ENCODE results near the gene ICAM2.
"Not testable (repeated sequence)": the region's sequence is repeated elsewhere in the genome, so short reads cannot be mapped to it uniquely, and the experiment has no call there.

ICAM2 gene

DNA sequence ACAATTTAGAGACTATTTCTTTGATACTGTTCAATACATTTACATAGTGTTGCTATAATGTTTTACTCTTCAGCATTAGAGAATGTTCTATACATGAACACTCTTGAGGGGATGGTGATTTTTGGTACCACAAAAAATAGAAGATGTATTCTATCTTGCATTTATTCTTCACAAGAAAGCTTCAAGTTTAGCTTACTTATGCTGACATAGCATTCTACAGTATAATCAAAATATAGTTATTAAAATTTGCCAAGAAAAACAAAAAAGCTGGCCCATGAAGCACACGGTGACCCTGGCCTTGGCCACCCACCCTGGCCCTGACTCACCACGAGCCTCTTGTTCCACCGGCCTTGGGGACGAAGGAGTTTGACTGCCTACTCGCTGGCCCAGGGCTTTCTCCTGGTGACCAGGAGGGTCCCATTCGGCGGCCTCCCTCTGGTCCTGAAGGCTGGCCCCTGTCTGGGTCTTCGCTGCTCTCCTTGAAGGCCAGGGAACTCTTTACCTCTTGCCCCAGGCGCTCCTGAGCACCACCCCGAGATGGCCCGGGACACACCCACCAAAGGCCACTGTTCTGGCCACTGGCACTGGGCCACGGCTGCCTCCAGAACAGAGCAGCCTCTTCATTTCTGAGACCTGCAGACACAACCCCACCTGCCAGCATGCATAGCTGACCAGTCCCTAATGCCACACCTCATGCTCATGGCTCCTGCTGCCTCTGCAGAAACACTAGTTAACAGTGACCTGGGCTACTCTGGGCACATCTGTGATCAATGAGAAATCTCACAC is 22.5 kb upstream of the ICAM2 start:
- no peak for DNase-seq

DNA sequence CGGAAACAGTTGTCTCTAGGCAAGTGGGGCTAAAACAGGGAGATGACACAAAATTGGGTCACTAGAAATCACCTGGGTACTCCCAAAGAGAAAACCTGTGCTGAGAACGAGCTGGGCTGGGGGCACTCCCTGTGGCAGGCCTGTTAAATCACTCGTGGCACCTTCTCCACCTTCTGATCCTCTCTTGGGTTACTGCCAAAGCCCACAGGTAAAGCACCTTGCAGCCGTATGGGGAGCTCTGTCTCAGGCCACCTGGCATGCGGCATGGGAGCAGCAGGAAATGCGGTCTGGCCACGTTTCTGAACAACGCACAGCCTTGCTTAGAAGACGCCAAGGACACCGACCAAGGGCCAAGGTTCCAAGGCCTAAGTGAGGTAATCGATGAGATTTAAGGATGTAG is 21.5 kb upstream of the ICAM2 start:
- no peak for DNase-seq

DNA sequence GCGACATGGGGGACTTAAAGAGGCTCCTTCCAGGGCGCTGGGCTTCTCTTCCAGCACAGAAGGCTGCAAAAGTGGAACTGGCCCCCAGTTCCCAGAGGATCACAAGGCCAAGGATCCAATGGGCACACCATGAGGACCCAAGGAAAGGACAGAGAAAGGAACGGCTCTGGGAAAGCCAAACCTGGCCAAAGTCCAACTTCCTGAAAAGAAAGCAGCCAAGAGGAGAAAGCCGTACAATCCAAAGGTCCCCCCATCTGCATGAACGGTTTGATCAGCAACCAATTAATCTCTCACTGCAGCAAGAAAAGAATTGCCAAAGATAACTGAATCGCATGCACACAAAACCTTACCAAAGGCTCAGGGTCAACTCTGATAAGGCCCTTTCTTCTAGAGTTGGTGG is 19.8 kb upstream of the ICAM2 start:
- no peak for DNase-seq

DNA sequence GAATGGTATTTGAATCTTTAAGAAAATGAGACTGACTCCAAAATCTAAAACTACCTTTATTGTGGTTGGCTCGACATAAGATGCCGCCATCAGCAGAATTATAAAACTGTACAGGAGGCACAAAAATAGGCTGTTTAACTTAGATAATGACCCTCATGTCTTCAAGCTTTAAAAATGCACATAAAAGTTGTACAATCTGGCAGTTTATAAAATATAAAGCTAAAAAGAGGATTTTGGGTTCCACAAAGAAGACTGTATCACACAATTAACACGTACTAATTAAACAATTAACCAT is 18.6 kb upstream of the ICAM2 start:
- DNase-seq: no peak

DNA sequence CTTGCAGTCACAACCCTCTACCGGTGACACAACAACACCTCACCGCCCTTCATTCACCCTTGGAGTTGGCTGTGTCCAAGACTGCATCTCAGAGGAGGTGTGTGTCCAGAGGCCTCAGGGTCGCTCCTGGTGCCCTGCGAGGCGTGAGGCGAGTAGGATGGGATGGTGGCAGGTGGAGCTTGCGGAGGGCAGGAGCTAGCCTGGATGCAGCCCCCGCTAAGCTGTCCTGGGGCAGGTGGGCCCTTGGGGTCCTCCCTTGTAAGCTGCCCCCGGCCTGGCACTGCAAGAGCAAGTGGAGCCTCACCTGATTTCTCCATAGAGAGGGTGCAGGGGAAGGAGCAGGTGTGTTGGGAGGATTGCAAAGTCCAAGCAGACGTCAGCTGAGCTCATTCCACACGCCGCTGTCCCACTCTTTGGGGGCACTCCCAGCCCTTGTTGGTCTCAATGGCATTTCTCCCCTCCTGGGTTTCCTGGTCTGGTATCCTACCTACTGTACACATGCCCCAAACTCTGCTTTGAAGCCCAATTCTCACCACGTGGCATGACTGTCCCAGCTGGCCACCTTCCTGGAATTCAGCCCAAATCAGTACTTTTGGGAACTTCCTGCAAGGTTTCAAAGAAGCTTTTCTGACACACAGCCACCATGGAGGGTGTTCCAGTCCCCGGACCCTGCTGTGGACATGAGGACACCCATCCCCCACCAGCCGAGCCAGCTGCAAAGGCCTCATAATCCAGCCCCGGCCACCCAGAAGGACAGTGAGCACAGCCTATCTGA is 18.1 kb upstream of the ICAM2 start:
- no peak for DNase-seq

DNA sequence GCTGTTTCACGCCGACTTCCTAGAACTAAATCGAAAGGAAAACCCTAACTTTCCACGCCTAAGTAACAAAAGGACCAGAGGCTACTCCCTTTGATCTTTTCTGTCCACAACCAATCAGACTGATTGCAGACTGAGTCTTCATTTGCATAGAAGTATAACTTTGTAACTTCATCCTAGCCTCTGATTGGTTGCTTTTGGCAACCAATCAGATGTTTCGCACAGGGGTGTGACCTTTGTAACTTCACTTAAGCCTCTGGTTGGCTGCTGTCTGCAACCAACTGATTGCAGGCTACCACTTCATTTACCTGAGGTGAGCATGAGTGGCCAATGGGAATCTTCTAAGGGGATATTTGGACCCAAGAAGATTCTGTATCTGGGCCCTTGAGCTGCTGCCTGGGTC is 17.4 kb upstream of the ICAM2 start:
- no peak for DNase-seq

DNA sequence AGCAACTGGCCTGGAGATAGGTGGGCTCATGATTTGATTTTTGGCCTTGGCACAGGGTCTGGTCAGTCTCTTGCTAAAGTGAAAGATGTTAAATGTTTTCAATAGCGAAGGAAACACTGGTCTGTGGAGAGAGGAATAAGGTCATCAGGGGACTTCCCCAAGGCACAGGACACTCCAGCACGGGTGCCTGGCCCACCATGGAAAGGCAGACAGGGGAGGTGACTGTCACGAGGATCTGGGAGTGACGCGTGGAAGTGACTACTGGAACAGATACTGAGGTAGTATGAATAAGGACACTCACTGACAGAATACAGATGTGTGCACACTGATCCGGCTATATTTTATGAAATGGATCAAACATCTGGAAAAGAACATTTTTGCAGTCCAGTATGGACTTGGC is 16.7 kb upstream of the ICAM2 start:
- DNase-seq: no peak

DNA sequence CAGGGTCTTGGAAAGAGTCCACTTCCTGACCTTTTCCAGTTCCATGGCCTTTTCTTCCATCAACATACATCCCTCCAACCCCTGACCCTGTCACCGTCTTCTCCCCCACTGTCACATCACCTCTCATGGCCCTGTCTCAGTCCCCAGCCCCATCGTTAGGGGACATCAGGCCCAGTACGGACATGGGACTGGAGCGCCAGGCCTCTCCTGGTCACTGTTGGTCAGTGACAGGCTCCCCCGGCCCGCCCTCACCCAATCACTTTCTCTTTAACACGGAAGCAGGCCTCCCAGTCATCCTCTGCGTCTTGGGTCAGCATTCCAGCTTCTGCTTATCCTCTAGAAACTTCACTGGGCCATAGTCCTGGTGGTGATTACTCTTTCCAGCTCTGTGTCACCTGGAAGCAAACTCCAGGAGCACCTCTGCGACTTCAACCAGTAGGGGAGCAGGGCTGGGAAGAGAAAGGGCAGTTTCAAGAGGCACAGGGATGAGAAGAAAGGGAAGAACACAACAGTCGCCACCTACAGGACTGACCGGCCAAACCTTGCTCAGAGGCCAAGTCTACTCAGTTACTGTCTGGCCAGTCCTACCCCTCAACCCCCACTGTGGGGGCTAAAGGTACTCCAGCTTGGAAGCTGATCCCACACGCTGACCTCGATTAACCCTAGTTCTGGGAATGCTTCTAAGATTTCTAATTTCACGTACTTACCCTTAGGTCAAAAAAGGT is 15.9 kb upstream of the ICAM2 start:
- no peak for DNase-seq

DNA sequence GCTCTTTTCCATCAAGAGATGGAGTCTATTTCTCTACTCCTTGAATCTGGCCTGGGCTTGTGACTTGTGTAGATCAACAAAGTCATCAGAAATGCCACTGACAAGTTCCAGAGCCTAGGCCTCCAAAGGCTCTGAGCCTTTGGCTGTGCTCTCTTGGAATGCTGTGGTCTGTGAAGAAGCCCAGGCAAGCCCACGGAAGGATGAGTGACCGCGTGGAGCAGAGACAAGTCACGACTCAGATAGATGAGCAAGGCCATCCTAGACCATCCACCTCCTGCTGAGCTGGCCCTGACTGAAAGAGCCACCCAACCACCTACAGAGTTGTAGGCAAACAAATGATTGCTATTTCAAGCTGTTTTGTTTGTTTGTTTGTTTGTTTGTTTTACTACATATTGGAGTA is 11.6 kb upstream of the ICAM2 start:
- no peak for DNase-seq

DNA sequence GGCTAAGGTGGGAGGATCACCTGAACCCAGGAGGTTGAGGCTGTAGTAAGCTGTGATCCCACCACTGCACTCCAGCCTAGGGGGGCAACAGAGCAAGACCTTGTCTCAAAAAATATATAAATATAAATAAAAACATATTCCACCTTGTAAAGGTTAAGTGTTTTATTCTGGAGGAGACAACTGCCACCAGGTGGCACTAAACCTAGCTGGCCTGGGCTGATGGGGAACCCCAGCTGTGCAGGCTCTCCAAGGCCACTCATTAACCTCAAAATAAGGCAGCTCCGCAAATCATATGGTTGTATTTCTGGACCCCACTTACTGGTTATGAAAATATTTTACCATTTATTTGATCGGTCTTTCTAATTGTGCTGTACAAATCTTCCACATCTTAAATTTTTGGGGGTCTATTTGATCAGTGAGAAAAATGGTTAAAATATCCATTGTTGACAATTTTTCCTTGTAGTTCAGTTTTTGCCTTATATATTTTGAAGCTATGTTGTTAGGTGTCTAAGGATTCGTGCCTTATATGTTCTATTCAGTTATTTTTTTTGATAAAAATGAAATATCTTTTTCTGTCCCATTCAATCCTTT is 8.5 kb upstream of the ICAM2 start:
- peak; percentile 14 for DNase-seq

DNA sequence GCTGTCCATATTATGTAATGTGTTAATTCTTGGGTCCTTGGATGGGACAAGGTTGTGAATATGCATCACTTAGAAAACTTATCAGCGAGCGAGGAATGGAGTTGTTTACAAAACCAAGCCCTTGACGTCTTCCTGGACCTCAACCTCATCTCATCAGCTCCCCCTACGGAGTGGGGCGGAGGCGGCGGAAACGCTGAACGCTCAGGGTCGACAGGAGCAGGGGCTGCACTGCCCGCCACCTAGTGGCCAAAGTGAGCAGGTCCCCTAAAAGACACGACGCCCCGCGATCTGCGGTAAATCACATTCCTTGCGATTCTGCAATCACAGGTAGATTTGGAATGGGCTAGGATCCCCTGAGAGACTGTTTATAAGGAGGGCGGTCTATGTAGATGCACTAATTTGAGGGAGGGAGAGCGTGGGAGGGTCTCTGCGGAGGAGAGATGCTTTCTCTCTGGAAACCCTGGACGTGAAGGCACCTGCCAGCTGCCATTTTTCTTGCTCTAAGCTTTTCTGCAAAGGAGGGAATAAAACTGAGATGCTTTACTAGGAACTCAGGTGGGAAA is 5.4 kb upstream of the ICAM2 start:
- peak; percentile 80 for DNase-seq

DNA sequence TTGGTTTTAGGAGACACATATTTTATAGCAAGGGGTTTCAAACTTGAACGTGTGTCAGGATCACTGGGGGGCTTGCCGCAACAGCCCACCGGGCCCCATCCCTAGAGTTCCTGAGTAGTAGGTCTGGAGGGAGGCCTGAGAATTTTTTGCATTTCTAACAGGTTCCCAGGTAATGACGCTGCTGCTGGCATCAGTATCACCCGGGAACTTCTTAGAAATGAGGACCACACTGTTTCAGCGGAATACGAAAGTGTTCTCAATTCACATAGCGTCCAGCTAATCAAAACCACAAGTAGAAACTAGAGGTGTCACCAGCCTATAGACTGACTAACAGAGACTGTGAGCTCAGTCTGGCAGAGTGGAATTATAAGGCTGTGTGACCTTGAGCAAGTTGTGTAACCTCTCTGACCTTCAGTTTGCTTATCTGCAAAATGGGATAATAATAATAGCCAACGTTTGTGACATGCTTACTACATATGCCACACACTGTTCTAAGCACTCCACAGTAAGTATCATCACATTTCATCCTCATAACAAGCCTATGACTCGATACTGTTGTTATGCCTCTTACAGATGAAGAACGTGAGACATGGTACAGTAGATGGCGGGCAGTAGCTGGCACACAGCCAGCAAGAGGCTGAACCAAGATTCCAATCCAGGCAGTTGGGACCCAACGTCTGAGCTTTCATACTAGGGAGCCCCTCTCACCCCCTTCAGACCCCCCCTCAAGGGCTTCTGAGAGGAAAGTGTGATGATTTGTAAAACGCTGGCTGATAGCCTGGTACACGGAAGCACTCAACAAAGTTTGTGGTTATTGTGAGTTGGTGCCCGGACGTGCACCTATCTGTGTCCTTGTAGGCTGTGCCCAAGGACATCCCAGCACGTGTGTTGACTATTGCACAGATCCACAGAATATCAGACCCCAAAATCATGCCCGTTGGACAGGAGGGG is 4.6 kb upstream of the ICAM2 start:
- no peak for DNase-seq

DNA sequence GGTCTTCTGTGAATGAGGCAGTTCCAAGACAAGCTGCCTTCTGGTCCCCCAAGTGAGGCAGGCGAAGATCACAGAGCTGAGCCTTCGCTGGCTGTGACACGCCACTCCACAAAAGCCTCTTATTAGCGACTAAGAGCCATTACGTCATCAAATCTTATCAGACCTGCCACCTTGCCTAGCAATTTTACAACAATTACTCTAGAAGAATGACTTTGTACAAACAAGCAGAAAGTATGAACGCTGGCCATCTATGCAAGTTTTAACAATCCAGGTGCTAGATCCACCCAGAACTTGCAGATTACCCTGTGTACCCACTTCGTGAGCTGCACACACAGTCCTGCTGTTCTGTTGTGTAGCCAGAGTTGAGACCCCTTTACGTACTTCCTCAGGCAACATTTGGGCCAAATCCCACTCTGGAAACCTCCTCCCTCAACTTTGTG is 3.8 kb upstream of the ICAM2 start:
- DNase-seq: no peak

DNA sequence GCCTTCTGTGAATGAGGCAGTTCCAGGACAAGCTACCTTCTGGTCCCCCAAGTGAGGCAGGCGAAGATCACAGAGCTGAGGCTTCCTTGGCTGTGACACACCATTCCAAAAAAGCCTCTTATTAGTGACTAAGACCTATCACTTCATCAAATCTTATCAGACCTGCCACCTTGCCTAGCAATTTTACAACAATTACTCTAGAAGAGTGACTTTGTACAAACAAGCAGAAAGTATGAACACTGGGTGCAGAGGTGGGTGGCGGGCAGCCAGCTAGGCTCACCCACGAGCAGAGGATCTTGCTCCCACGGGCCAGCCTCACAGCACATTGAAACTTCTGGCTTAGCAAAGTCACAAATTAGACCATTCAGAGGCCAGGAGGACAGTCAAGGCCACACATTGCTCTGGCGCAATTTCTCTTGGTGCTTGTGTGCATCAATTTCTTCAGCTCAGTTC is 2.2 kb upstream of the ICAM2 start:
- no peak for DNase-seq

DNA sequence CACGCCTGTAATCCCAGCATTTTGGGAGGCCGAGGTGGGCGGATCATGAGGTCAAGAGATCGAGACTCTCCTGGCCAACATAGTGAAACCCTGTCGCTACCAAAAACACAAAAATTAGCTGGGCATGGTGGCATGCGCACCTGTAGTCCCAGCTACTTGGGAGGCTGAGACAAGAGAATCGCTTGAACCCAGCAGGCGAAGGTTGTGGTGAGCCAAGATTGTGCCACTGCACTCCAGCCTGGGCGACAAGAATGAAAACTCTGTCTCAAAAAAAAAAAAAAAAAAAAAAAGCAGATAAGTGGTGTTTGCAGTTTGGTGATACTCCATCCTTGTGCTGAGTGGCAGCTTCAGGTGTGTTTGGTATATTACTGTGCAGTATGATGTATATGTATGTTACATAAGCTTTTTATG is 877 bp downstream of the ICAM2 start:
- not testable (repeated sequence) for DNase-seq

DNA sequence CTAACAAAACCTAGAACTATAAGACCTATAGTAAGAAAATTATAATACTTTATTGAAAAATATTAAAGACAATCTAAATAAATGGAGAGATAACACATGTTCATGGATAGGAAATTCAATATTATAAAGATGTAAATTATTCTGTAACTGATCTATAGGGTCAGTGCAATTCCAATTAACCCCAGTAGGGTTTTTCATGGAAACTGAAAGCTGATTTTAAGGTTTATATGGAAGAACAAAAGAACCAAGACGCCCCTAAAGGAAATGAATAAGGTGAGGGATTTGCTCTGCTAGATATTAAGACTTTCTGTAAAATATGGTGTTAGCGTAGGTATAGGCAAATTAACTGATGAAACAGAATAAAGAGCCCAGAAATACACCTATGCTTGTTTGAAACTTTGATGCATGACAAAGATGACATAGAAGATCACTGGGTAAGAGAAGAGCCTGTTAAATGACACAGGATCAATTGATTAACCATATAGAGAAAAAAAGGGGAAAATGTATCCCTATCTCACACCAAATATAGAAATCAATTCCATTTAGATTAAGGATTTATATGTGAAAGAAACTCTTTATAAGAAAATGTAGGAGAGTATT is 3.0 kb downstream of the ICAM2 start:
- DNase-seq: no peak

DNA sequence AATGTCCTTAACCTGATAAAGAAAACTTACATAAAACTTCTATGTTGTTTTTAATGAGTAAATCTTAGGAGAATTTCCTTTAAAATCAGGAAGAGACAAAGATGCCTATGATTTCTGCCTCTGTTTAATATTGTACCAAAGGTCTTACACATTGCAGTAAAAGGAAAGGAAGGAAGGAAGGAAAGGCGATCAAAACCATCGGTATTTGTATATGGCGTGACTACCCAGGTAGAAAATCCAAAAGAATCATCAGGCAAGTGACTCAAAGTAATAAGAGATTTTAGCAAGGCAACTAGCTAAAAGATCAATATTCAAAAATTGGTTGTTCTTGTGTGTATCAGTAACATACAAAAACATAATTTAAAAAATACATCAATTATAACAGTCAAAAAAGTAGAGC is 3.5 kb downstream of the ICAM2 start:
- DNase-seq: no peak

DNA sequence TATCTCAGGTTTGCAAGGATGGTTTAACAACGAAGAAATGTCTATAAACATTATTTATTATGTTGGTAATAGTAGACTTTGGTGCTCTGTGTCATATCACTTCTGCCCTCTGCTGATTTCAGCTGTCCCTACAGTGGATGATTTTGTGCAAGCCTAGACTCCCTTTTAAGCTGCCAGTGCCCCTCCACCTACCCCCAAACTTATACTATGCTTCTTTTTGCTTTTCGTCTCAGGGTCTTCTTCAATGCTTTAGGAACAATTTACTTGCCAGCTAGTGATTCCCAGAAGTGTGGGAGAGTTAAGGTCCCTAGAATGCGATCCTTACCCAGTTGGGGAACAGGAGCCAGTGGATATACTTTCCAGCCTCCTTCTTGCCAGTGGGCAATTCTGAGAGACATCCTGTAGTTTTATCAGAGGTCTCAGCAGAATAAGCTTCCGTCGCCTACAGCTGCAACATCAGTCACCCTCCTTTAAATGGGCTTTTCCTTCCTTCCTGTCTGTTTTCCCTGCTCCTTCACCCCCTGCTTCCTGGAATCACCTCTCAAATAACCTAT is 4.1 kb downstream of the ICAM2 start:
- no peak for DNase-seq

DNA sequence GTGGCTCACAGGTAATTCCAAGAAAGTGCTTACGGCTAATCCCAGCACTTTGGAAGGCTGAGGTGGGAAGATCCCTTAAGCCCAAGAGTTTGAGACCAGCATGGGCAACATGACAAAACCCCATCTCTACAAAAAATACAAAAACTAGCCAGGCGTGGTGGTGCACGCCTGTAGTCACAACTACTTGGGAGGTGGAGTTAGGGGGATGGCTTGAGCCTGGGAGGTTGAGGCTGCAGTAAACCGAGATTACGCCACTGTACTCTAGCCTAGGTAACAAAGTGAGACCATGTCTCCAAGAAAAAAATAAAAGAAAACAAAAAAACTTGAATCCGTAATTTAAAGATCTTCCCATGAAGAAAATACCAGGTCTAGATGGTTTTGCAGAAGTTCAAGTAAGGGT is 5.0 kb downstream of the ICAM2 start:
- no peak for DNase-seq

DNA sequence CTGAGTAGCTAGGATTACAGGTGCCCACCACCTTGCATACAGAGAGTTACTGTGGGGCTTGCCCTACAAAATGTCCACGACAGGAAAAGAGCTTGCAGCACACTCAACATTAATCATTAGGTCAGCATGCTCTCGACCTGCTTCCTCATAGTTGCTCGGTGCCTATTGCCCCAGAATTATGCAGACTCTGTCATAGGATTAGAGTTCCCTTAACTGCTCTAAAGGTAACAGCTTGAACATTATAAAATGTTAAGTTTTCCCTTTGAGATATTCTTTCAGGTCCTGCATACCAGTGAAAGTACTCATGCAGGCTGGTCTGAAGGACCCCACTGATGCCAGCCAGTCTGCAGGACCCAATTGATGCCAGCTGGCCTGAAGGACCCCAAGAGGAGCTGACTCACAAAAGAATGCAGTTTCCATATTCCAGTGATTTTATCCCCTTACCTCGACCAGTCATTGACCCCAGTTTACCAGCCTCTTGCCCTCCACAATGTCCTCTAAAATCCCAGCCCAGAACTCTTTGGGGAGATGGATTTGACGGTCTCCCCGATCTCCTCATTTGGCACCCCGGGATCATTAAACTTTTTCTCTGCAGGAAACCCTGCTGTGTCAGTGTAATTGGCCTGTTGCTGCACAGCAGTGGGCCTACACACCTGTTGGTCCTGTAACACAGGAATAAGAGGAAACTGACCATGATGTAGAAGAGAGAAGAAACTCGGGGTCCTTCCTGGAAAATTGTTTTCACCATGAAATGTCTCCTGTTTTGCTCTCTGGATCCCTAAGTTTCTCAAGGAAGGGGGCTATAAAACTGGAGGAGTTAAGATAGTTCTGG is 10.6 kb downstream of the ICAM2 start:
- DNase-seq: no peak
